Measurements from ENCODE around the gene COPS8. TPM values are rescaled to one million over a fixed set of nuclear protein-coding genes. Genes with fewer than 3 reads are reported as not detected.

Gene COPS8
- total and polyA plus RNA-seq, 2 donors (not counting 3 experiments of a cell fraction or from before 2014, with no cell fraction given), result 73.6 to 80.7 TPM

- H3K4me1 ChIP-seq (ENCODE audit: control insufficient read depth, extremely low read depth, insufficient read depth, low read length), result peaks cover 22% of the 10 kb centered on the region
- no peak for TF ChIP-seq GATA2 (IDR thresholded peaks at IDR 0.05; ENCODE audit: insufficient read depth, insufficient read length, low read depth, low read length)
- TF ChIP-seq FOS (IDR thresholded peaks at IDR 0.05; ENCODE audit: borderline replicate concordance, insufficient read depth, low read length), result no peak
- TF ChIP-seq CTCF (IDR thresholded peaks at IDR 0.05; ENCODE audit: extremely low read depth in 1 of 2, insufficient read depth in 1 of 2, low read depth in 1 of 2, low read length in 2 of 2), result no peak
- TF ChIP-seq POLR2A (IDR thresholded peaks at IDR 0.05; ENCODE audit: low read depth, low read length), result no peak
- TF ChIP-seq JUN (IDR thresholded peaks at IDR 0.05; ENCODE audit: borderline replicate concordance, insufficient read depth, insufficient read length, low read depth), result no peak
- no peak for TF ChIP-seq MYC (IDR thresholded peaks at IDR 0.05; ENCODE audit: low read depth, low read length)
- TF ChIP-seq, protein P1, sequence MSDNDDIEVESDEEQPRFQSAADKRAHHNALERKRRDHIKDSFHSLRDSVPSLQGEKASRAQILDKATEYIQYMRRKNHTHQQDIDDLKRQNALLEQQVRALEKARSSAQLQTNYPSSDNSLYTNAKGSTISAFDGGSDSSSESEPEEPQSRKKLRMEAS (IDR thresholded peaks at IDR 0.05; ENCODE audit: insufficient read depth, insufficient read length), result no peak
- TF ChIP-seq POLR2AphosphoS5 (IDR thresholded peaks at IDR 0.05; ENCODE audit: insufficient read depth, low read depth, low read length), result no peak
- no peak for TF ChIP-seq EZH2 (IDR thresholded peaks at IDR 0.05; ENCODE audit: borderline replicate concordance, low read depth, low read length, severe bottlenecking)
- no peak overlapping the region for H3K27ac ChIP-seq (ENCODE audit: insufficient read depth, low read depth, low read length)
- H2AFZ ChIP-seq (ENCODE audit: low read depth, low read length), result no peak overlapping the region
- peaks cover 28% of the 10 kb centered on the region for H3K79me2 ChIP-seq (ENCODE audit: control insufficient read depth, insufficient read depth, low read length)
- POLR2A ChIA-PET, result interaction anchor here (1.3 kb wide), 1 partner anchor 13 kb away, joined by 13 read pairs; no protein-coding TSS in a partner anchor
- DNase-seq (ENCODE audit: low read depth, low spot score) (no peak), FAIRE-seq (no peak)
- no peaks in the 10 kb centered on the region for H3K9me3 ChIP-seq (replicated peaks; ENCODE audit: control insufficient read depth, insufficient read depth, low read length)
- BruUV-seq (replicated peaks), result no TSS peak
- peak overlapping the region; percentile 70 for H3K4me2 ChIP-seq (ENCODE audit: insufficient read depth, low read length)
- no peaks in the 10 kb centered on the region for H4K20me1 ChIP-seq (replicated peaks; ENCODE audit: control insufficient read depth, extremely low read depth, insufficient read depth, low read length)
- H3K9ac ChIP-seq (replicated peaks; ENCODE audit: extremely low read depth, insufficient read depth, low read length), result peak overlapping the region; percentile 98
- H3K27me3 ChIP-seq (ENCODE audit: control insufficient read depth in 2 of 2, insufficient read depth in 2 of 2, low read length in 2 of 2), result no peaks in the 10 kb centered on the region
- no peaks in the 10 kb centered on the region for H3K9me1 ChIP-seq (replicated peaks; ENCODE audit: control insufficient read depth, extremely low read depth, insufficient read depth, low read length)
- H3K4me3 ChIP-seq (replicated peaks in 1 of 3; ENCODE audit: insufficient read depth in 1 of 3, low read depth in 1 of 3, low read length in 3 of 3), result peak overlapping the region in 1 of 3 experiments; percentile 92
- dilution Hi-C loops (cut with MboI; ENCODE audit: extremely low pct_ligation_motif_present, low sequenced_read_pairs), result no loop called here
- intact Hi-C loops (cut with micrococcal nuclease), result no loop called here
- peaks cover 0 to under 1% of the 10 kb centered on the region in 2 experiments for H3K36me3 ChIP-seq (ENCODE audit: control insufficient read depth in 2 of 2, extremely low read depth in 1 of 2, insufficient read depth in 2 of 2, low read length in 2 of 2)
- CTCF ChIA-PET, result interaction anchor here (1.3 to 6.0 kb wide), 7 partner anchors 9 to 1305 kb away, joined by 3 to 33 read pairs (median 6); no protein-coding TSS in a partner anchor
These were observed 1.2 kb upstream of the COPS8 start for GRCh38 chr2:237084444-237084843.
